BLaER1 treated with 17β-estradiol and CSF1 and Interleukin-3, amounts not matched to agents 10 nM and 100 nM (cell line): ENCODE results near the gene ULK4.
"Not testable (repeated sequence)": the region's sequence is repeated elsewhere in the genome, so short reads cannot be mapped to it uniquely, and the experiment has no call there.

Source experiments
- H3K27ac ChIP-seq, 11 experiments: shearing (Covaris generic); formaldehyde crosslinking; 2 replicates each; pipeline ENCODE4 v1.8.1; 2022
- H3K27me3 ChIP-seq, 11 experiments: shearing (Covaris generic); formaldehyde crosslinking; 2 replicates each; pipeline ENCODE4 v1.8.1; 2022
- H3K36me3 ChIP-seq, 11 experiments: shearing (Covaris generic); formaldehyde crosslinking; 2 replicates each; pipeline ENCODE4 v1.8.1; 2022
- H3K4me1 ChIP-seq, 10 experiments: shearing (Covaris generic); formaldehyde crosslinking; 2 replicates each; pipeline ENCODE4 v1.8.1; 2022
- H3K4me2 ChIP-seq, 11 experiments: shearing (Covaris generic); formaldehyde crosslinking; 2 replicates each; pipeline ENCODE4 v1.8.1; 2022
- H3K4me3 ChIP-seq, 10 experiments: shearing (Covaris generic); formaldehyde crosslinking; 2 replicates each; pipeline ENCODE4 v1.8.1; 2022
- H3K9ac ChIP-seq, 11 experiments: shearing (Covaris generic); formaldehyde crosslinking; 2 replicates each; pipeline ENCODE4 v1.8.1; 2022
- H3K9me3 ChIP-seq, 11 experiments: shearing (Covaris generic); formaldehyde crosslinking; replicated peaks in 1 of 11; 2 replicates each; pipeline ENCODE4 v1.8.1; 2022
- H4K20me1 ChIP-seq, 11 experiments: shearing (Covaris generic); formaldehyde crosslinking; 2 replicates each; pipeline ENCODE4 v1.8.1; 2022
- Cebpa-rat ChIP-seq, 11 experiments: shearing (Covaris generic); IDR thresholded peaks; 2 replicates each; pipeline ENCODE4 v1.8.1; 2022

The ULK4 gene

DNA sequence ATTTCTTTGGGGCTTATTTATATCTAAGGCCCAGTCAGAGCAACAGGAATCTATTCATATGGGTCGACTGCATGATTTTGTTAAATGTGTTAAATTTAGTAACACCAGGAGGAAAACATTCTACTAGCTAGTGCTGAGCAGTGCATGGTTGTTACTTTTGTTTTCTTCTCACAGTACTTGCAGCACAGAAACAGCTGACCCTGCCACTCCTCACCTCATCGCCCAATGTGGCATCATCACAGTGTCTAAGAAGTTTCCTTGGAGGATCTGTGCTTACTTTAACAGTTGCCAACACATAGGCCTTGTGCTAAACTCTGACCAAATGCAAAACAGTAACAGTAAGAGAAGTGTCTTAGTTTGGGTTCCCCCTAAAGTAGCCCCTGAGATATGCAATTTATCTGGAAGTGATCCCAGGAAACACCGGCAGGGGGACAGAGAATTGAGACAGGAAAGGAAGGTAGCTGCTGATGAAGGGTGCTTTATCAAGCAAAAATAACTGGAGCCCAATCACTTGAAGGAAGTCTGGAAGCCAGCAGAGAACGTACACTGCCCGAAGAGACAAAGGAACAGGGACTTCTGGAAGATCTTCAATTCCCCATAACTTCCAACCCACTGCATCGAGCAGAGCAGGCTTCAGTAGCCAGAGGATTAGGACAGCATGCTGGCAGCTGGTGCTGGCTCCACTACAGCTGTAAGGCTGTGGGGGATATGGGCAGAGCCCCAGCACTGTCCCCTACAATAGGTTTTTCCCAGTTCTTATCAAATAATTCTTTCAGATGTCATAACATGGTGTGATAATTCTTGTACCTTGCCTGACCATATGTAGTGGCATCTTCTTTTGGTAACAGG lies 36.0 kb upstream of the ULK4 start:
- Histone ChIP-seq H3K27me3 (no peaks in the 10 kb centered on the region), H3K9ac (no peak overlapping the region), H3K36me3 (no peaks in the 10 kb centered on the region), H3K4me1 (no peaks in the 10 kb centered on the region), H3K4me3 (no peak overlapping the region), H4K20me1 (no peaks in the 10 kb centered on the region), H3K9me3 (peaks cover 0 to 5% (median 0%) of the 10 kb centered on the region in 11 experiments; a peak in 4 of 22 replicates), H3K27ac (no peak overlapping the region), H3K4me2 (no peak overlapping the region)
- TF ChIP-seq Cebpa-rat (IDR thresholded peaks at IDR 0.05) = no peak

DNA sequence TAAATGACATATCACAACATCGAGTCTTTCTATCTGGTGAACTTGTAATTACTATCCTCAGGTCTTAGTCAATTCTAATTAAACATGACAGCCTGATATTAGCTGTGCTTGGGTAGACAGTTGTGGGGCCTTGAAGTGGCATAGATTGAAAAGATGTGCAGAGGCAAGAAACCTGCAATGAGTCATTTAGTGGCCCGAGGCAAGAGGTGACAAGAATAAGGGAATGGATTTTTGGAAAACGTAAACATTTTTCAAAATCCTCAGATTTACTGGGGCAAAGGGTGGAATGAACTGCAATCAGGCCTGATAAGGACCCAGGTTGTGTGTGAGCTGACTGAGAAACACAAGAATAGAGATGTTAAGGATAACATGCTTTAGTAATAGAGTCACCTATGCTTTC lies 29.5 kb upstream of the ULK4 start:
- no peaks in the 10 kb centered on the region for H3K36me3 ChIP-seq

DNA sequence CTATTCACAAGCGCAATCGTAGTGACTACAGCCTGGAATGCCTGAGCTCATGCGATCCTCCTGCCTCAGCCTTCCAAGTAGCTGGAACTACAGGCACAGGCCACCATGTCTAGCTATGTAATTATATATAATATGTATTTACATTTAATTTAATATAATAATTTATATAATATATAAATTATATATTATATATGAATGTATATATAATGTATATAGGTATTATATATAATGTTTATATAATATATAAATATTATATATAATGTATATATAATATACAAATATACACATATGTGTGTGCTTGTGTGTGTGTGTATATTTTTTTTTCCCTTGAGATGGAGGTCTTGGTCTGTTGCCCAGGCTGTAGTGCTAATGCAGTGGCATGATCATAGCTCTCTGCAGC lies 27.6 kb upstream of the ULK4 start:
- no peaks in the 10 kb centered on the region for H3K27me3 ChIP-seq
- H4K20me1 ChIP-seq = no peaks in the 10 kb centered on the region
- no peaks in the 10 kb centered on the region for H3K4me1 ChIP-seq
- H3K36me3 ChIP-seq = no peaks in the 10 kb centered on the region
- no peak overlapping the region for H3K4me3 ChIP-seq
- TF ChIP-seq Cebpa-rat (IDR thresholded peaks at IDR 0.05) = no peak
- H3K4me2 ChIP-seq = no peak overlapping the region
- no peak overlapping the region for H3K9ac ChIP-seq
- H3K9me3 ChIP-seq = peaks cover 0 to 6% (median 3%) of the 10 kb centered on the region in 11 experiments; a peak in 5 of 22 replicates
- H3K27ac ChIP-seq = no peak overlapping the region

More for the DNA sequence above, 29.5 kb upstream of the ULK4 start:
- Histone ChIP-seq H3K27ac (no peak overlapping the region), H3K4me3 (no peak overlapping the region), H3K9ac (no peak overlapping the region), H3K4me1 (no peaks in the 10 kb centered on the region), H4K20me1 (no peaks in the 10 kb centered on the region), H3K9me3 (no peaks in the 10 kb centered on the region), H3K27me3 (no peaks in the 10 kb centered on the region), H3K4me2 (no peak overlapping the region)
- TF ChIP-seq Cebpa-rat (IDR thresholded peaks at IDR 0.05) = no peak

GRCh38 chr3:41987627-41988026 lies 25.7 kb upstream of the ULK4 start:
- no peaks in the 10 kb centered on the region for H3K36me3 ChIP-seq
- H3K9ac ChIP-seq = no peak overlapping the region
- H3K4me3 ChIP-seq = no peak overlapping the region
- no peaks in the 10 kb centered on the region for H4K20me1 ChIP-seq
- peaks cover 5 to 20% (median 15%) of the 10 kb centered on the region in 11 experiments; a peak in 13 of 22 replicates for H3K9me3 ChIP-seq
- no peak overlapping the region for H3K27ac ChIP-seq
- no peak overlapping the region for H3K4me2 ChIP-seq
- no peaks in the 10 kb centered on the region for H3K4me1 ChIP-seq
- H3K27me3 ChIP-seq = no peaks in the 10 kb centered on the region
- TF ChIP-seq Cebpa-rat (IDR thresholded peaks at IDR 0.05) = 0 out of 22 replicates have a peak, but pooled peaks of 1 of the 11 experiments have one; percentile 11

- no peaks in the 10 kb centered on the region for H3K27me3 ChIP-seq
- no peaks in the 10 kb centered on the region for H3K36me3 ChIP-seq
- peaks cover 0 to 1% (median 0%) of the 10 kb centered on the region in 10 experiments; a peak in 1 of 20 replicates for H3K4me1 ChIP-seq
- no peak overlapping the region for H3K9ac ChIP-seq
- H3K4me3 ChIP-seq = no peak overlapping the region
- H4K20me1 ChIP-seq = no peaks in the 10 kb centered on the region
- H3K9me3 ChIP-seq = peaks cover 5 to 20% (median 15%) of the 10 kb centered on the region in 11 experiments; a peak in 13 of 22 replicates
- no peak for TF ChIP-seq Cebpa-rat (IDR thresholded peaks at IDR 0.05)
- H3K27ac ChIP-seq = no peak overlapping the region
- no peak overlapping the region for H3K4me2 ChIP-seq
These were observed 24.7 kb upstream of the ULK4 start for GRCh38 chr3:41986561-41986960.

DNA sequence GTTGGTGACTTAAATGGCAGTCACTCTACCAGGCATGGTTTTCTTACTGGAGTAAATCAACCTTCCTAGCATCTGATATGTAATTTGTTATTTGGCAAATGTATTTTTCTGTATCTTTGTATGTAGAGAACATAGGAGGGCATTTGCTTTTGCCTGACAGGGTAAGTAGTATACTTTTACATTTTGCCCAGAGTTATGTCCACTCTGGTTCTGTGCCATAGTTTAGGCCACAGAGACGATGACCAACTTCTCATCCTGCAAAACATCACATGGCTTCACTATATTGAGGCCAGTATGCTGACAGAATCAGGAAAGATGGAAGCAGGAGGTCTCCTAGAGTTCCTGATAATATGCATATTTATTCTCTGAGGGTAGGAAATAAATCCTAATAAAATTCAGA lies 23.1 kb upstream of the ULK4 start:
- H4K20me1 ChIP-seq = no peaks in the 10 kb centered on the region
- no peak overlapping the region for H3K9ac ChIP-seq
- no peak for TF ChIP-seq Cebpa-rat (IDR thresholded peaks at IDR 0.05)
- no peak overlapping the region for H3K27ac ChIP-seq
- H3K9me3 ChIP-seq = peaks cover 5 to 20% (median 15%) of the 10 kb centered on the region in 11 experiments; a peak in 13 of 22 replicates
- peaks cover 0 to 4% (median under 1%) of the 10 kb centered on the region in 10 experiments; a peak in 5 of 20 replicates for H3K4me1 ChIP-seq
- no peak overlapping the region for H3K4me2 ChIP-seq
- H3K36me3 ChIP-seq = no peaks in the 10 kb centered on the region
- H3K27me3 ChIP-seq = no peaks in the 10 kb centered on the region
- H3K4me3 ChIP-seq = no peak overlapping the region

GRCh38 chr3:41983091-41983490 lies 21.2 kb upstream of the ULK4 start:
- peaks cover 0 to 12% (median 2%) of the 10 kb centered on the region in 10 experiments; a peak in 5 of 20 replicates for H3K4me1 ChIP-seq
- H3K27me3 ChIP-seq, H3K9ac ChIP-seq, H4K20me1 ChIP-seq, H3K36me3 ChIP-seq, H3K27ac ChIP-seq, H3K4me3 ChIP-seq, H3K4me2 ChIP-seq: not testable (repeated sequence)
- peaks cover 5 to 20% (median 15%) of the 10 kb centered on the region in 11 experiments; a peak in 13 of 22 replicates for H3K9me3 ChIP-seq

DNA sequence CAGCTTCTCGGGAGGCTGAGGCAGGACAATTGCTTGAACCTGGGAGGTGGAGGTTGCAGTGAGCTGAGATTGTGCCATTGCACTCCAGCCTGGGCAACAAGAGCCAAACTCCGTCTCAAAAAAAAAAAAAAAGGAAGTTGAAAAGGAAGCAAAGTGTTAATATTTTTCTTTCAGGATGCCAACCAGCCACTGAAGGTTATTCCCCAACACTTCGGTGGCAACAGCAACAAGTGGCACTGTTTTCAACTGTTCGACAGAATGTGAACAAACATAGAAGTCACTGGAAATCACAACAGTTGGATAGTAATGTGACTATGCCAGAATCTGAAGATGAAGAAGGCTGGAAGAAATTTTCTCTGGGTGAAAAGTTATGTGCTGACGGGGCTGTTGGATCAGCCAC lies 15.5 kb upstream of the ULK4 start:
- H3K4me2 ChIP-seq = peak overlapping the region in 2 of 11 experiments; percentile 22 to 32; a peak in 5 of 22 replicates
- H3K4me3 ChIP-seq, H3K9me3 ChIP-seq: not testable (repeated sequence)

DNA sequence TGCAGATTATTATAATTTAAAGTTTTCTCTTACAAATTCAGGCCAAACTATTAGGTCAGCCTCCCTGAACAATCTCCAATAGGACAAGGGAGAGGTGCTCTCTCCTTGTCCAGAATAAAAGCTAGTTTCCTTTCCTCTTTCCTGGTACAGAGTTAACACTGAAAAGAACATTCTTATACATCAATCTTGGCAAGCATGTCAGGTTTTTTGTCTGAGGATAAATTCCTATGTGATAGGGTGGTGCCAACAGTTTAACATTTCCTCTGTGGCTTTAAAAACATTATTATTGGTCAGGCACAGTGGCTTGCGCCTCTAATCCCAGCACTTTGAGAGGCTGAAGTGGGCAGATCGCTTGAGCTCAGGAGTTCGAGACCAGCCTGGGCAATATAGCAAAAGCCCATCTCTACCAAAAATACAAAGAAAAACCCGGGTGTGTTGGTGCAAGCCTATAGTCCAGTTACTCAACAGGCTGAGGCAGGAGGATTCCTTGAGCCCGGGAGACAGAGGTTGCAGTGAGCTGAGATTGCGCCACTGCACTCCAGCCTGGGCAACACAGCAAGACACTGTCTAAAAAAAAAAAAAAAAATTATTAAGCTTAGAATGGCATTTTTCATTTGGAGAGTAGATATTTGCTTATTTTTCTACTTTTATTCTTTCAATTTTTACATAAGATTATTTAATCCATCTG lies 13.7 kb upstream of the ULK4 start:
- Histone ChIP-seq H3K4me1 (peaks cover 0 to 19% (median 6%) of the 10 kb centered on the region in 10 experiments; a peak in 9 of 20 replicates), H3K9me3 (no peaks in the 10 kb centered on the region), H4K20me1 (no peaks in the 10 kb centered on the region), H3K27me3 (no peaks in the 10 kb centered on the region), H3K4me3 (no peak overlapping the region), H3K4me2 (no peak overlapping the region), H3K9ac (no peak overlapping the region), H3K27ac (no peak overlapping the region), H3K36me3 (no peaks in the 10 kb centered on the region)
- TF ChIP-seq Cebpa-rat (IDR thresholded peaks at IDR 0.05) = no peak

More for the DNA sequence above, 15.5 kb upstream of the ULK4 start:
- H3K4me1 ChIP-seq = peaks cover 0 to 19% (median 6%) of the 10 kb centered on the region in 10 experiments; a peak in 11 of 20 replicates
- not testable (repeated sequence) for H3K27me3 ChIP-seq, H3K27ac ChIP-seq, H3K36me3 ChIP-seq, H4K20me1 ChIP-seq, H3K9ac ChIP-seq
